OCI-LY7 (cell line): Measurements from ENCODE around the gene MYBPC3. TPM values are rescaled to one million over a fixed set of nuclear protein-coding genes. Genes with fewer than 3 reads are reported as not detected.

Source experiments
- BruUV-seq: library from RNA; stranded (reverse); fragments of 400-500 nt; replicated peaks from 2 replicates; lab custom pipeline; 2021; lab: Mats Ljungman, UMichigan
- CTCF ChIA-PET: fragments of 300-600 bp; sonication (Branson Sonifier 250); formaldehyde crosslinking; loops from one replicate; lab custom pipeline; 2022; ENCODE audit warnings: antibody characterized with exemption; ENCODE audit not compliant: unreplicated experiment; lab: Charles Lee
- POLR2A ChIA-PET: fragments of 300-600 bp; sonication (Branson Sonifier 250); formaldehyde crosslinking; loops from one replicate; lab custom pipeline; 2022; ENCODE audit warnings: antibody characterized with exemption; lab: Charles Lee
- DNase-seq: peaks from one replicate; pipeline ENCODE4 v3.0.0-alpha.2; 2015; ENCODE audit warnings: low spot score
- H2AFZ ChIP-seq: fragments of 200-600 bp; sonication (generic), shearing (Covaris generic); 2 replicates; pipeline ENCODE4 v1.6.1; 2014; ENCODE audit warnings: mild to moderate bottlenecking, antibody characterized with exemption, low read length, moderate library complexity
- H3K27ac ChIP-seq: fragments of 200-600 bp; sonication (generic); 2 replicates; pipeline ENCODE4 v1.5.1; 2014; ENCODE audit warnings: mixed run types, low read depth, mild to moderate bottlenecking, moderate library complexity, low read length, inconsistent platforms; ENCODE audit not compliant: poor library complexity, severe bottlenecking
- H3K36me3 ChIP-seq: fragments of 200-600 bp; sonication (generic); 2 replicates; pipeline ENCODE4 v1.6.1; 2014; ENCODE audit warnings: mild to moderate bottlenecking, antibody characterized with exemption, low read length, moderate library complexity, mixed read lengths; ENCODE audit not compliant: insufficient read depth
- H3K4me1 ChIP-seq: fragments of 200-600 bp; sonication (generic); 2 replicates; pipeline ENCODE4 v1.5.1; 2014; ENCODE audit warnings: mild to moderate bottlenecking, low read length; ENCODE audit not compliant: insufficient read depth, poor library complexity, severe bottlenecking
- H3K4me2 ChIP-seq: fragments of 200-600 bp; sonication (generic); 2 replicates; pipeline ENCODE4 v1.6.1; 2014; ENCODE audit warnings: mild to moderate bottlenecking, low read length
- H3K4me3 ChIP-seq: fragments of 200-600 bp; sonication (generic); 2 replicates; pipeline ENCODE4 v1.5.1; 2014; ENCODE audit warnings: mild to moderate bottlenecking, low read depth, low read length; ENCODE audit not compliant: poor library complexity, severe bottlenecking
- H3K79me2 ChIP-seq: fragments of 200-600 bp; sonication (generic); 2 replicates; pipeline ENCODE4 v1.6.1; 2016; ENCODE audit warnings: low read depth, mild to moderate bottlenecking, low read length, moderate library complexity, mixed read lengths; ENCODE audit not compliant: insufficient read depth
- H3K9me2 ChIP-seq: fragments of 200-600 bp; sonication (generic); 2 replicates; pipeline ENCODE4 v1.6.1; 2016; ENCODE audit warnings: mild to moderate bottlenecking, low read length, mixed read lengths; ENCODE audit not compliant: insufficient read depth
- H3K9me3 ChIP-seq: fragments of 200-600 bp; sonication (generic); 2 replicates; pipeline ENCODE4 v1.6.1; 2014; ENCODE audit warnings: mild to moderate bottlenecking, mixed run types, low read length, mixed read lengths
- H4K20me1 ChIP-seq: fragments of 200-600 bp; sonication (generic); 2 replicates; pipeline ENCODE4 v1.6.1; 2014; ENCODE audit warnings: mild to moderate bottlenecking, antibody characterized with exemption, low read length, moderate library complexity, mixed read lengths; ENCODE audit not compliant: insufficient read depth
- CTCF ChIP-seq: fragments of 200-600 bp; sonication (generic); conservative IDR thresholded peaks from 2 replicates; pipeline ENCODE4 v1.5.1; 2014; ENCODE audit warnings: mild to moderate bottlenecking, antibody characterized with exemption, low read length, moderate library complexity, mixed read lengths
- EZH2phosphoT487 ChIP-seq: fragments of 200-600 bp; sonication (generic); IDR thresholded peaks from 2 replicates; pipeline ENCODE4 v1.6.1; 2018; ENCODE audit warnings: low read depth, borderline replicate concordance, mild to moderate bottlenecking, mixed run types, antibody characterized with exemption, low read length, moderate library complexity, mixed read lengths
- intact Hi-C: fragments of 100-400 bp; cut with micrococcal nuclease; formaldehyde crosslinking; loops from one replicate; pipeline ENCODE4 v1.10.0; 2022; ENCODE audit not compliant: unreplicated experiment
- total RNA-seq, 2 experiments: library from RNA; depleted of rRNA in 1 of 2; stranded (reverse); fragments of >200 nt in 1 of 2; shearing (Covaris generic) in 1 of 2; gene quantifications; 2 replicates each; pipeline ENCODE4 v1.2.3, GENCODE V29; 2014 to 2022

Gene MYBPC3
- total RNA-seq, 2 experiments from 2014 or later = 0.25 to 0.29 TPM

- ChIA-PET CTCF (no interaction called here), POLR2A (interaction anchor here (0.6 kb wide), 1 partner anchor 14 kb away, joined by 3 read pairs; no protein-coding TSS in a partner anchor)
- no peaks in the 10 kb centered on the region for H3K9me2 ChIP-seq
- TF ChIP-seq CTCF (no peak), EZH2phosphoT487 (no peak)
- H3K9me3 ChIP-seq = no peaks in the 10 kb centered on the region
- H3K4me3 ChIP-seq = no peak overlapping the region
- no peak overlapping the region for H2AFZ ChIP-seq
- no peaks in the 10 kb centered on the region for H4K20me1 ChIP-seq
- no peak overlapping the region for H3K27ac ChIP-seq
- DNase-seq = no peak
- no peak overlapping the region for H3K4me2 ChIP-seq
- peaks cover 95% of the 10 kb centered on the region for H3K36me3 ChIP-seq
- H3K79me2 ChIP-seq = no peaks in the 10 kb centered on the region
- BruUV-seq = no TSS peak
- intact Hi-C loops = no loop called here
- no peaks in the 10 kb centered on the region for H3K4me1 ChIP-seq
Observed at GRCh38 chr11:47308050-47308823, 44.3 kb downstream of the MYBPC3 start.

GRCh38 chr11:47306484-47306844 is 46.0 kb downstream of the MYBPC3 start:
- Histone ChIP-seq H3K9me3 (peaks cover 13% of the 10 kb centered on the region), H3K9me2 (no peaks in the 10 kb centered on the region), H4K20me1 (no peaks in the 10 kb centered on the region), H3K4me1 (no peaks in the 10 kb centered on the region), H3K27ac (no peak overlapping the region), H2AFZ (no peak overlapping the region), H3K36me3 (peaks cover 96% of the 10 kb centered on the region), H3K79me2 (0 out of 2 replicates have a peak, but pooled peaks cover 4% of the 10 kb centered on the region), H3K4me3 (no peak overlapping the region), H3K4me2 (no peak overlapping the region)
- TF ChIP-seq CTCF (no peak), EZH2phosphoT487 (no peak)
- no TSS peak for BruUV-seq
- intact Hi-C loops = no loop called here
- ChIA-PET CTCF (no interaction called here), POLR2A (interaction anchor here (1.5 kb wide), 1 partner anchor 15 kb away, joined by 9 read pairs; no protein-coding TSS in a partner anchor)
- no peak for DNase-seq
